Measurements from ENCODE around the gene OLFM2.

The OLFM2 gene

GRCh38 chr19:9912551-9913236 lies 23.6 kb downstream of the OLFM2 start:
- Histone ChIP-seq H3K4me3 (replicated peaks; ENCODE audit: insufficient read depth, low read length) (no peak overlapping the region), H3K27ac (replicated peaks) (no peak overlapping the region), H3K27me3 (ENCODE audit: insufficient read depth, poor library complexity, severe bottlenecking) (peaks cover 31% of the 10 kb centered on the region)
- DNase-seq (ENCODE audit: low read depth in 1 of 2, low spot score in 1 of 2) = no peak
- TF ChIP-seq, protein P1, sequence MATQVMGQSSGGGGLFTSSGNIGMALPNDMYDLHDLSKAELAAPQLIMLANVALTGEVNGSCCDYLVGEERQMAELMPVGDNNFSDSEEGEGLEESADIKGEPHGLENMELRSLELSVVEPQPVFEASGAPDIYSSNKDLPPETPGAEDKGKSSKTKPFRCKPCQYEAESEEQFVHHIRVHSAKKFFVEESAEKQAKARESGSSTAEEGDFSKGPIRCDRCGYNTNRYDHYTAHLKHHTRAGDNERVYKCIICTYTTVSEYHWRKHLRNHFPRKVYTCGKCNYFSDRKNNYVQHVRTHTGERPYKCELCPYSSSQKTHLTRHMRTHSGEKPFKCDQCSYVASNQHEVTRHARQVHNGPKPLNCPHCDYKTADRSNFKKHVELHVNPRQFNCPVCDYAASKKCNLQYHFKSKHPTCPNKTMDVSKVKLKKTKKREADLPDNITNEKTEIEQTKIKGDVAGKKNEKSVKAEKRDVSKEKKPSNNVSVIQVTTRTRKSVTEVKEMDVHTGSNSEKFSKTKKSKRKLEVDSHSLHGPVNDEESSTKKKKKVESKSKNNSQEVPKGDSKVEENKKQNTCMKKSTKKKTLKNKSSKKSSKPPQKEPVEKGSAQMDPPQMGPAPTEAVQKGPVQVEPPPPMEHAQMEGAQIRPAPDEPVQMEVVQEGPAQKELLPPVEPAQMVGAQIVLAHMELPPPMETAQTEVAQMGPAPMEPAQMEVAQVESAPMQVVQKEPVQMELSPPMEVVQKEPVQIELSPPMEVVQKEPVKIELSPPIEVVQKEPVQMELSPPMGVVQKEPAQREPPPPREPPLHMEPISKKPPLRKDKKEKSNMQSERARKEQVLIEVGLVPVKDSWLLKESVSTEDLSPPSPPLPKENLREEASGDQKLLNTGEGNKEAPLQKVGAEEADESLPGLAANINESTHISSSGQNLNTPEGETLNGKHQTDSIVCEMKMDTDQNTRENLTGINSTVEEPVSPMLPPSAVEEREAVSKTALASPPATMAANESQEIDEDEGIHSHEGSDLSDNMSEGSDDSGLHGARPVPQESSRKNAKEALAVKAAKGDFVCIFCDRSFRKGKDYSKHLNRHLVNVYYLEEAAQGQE (IDR thresholded peaks at IDR 0.05; ENCODE audit: insufficient replicate concordance, low read depth) = no peak
- no peak for TF ChIP-seq GABPA (IDR thresholded peaks at IDR 0.05; ENCODE audit: low read depth)
- no peak for TF ChIP-seq POLR2AphosphoS5 (IDR thresholded peaks at IDR 0.05; ENCODE audit: low read depth)
- no peak for TF ChIP-seq SPI1 (IDR thresholded peaks at IDR 0.05; ENCODE audit: borderline replicate concordance, low read depth)
- TF ChIP-seq CTCF (IDR thresholded peaks at IDR 0.05; ENCODE audit: insufficient read depth, low read length) = no peak

DNA sequence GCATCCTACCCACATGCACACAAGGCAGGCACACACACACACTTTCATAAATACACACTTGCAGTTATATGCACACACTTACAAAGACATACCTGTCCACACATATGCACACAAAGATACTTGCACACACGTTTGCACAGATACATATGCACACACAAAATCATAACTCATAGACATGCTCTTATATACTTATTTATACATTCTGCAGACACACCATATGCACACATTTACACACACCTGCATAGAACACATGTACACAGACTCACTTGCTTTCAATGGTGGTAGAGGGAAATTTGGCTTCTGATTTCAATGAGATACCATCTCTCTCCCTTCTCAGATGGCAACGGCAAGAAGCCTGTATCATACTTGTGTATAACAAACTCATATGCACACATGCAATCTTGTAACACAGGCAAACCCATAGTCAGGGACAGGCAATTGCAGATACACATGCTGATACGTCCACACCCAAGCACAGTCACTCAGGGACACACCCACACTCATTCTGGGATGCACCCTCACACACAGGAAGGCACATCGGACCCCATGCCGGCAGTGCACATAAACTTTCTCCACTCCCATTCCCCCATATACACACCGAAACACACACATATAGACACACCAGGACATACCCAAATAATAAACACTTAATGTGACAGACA lies 24.7 kb downstream of the OLFM2 start:
- H3K27ac ChIP-seq (replicated peaks) = no peak overlapping the region
- H3K27me3 ChIP-seq (ENCODE audit: insufficient read depth, poor library complexity, severe bottlenecking) = peaks cover 31% of the 10 kb centered on the region
- TF ChIP-seq POLR2AphosphoS5 (IDR thresholded peaks at IDR 0.05; ENCODE audit: low read depth) (no peak), GABPA (IDR thresholded peaks at IDR 0.05; ENCODE audit: low read depth) (no peak), SPI1 (IDR thresholded peaks at IDR 0.05; ENCODE audit: borderline replicate concordance, low read depth) (no peak), CTCF (IDR thresholded peaks at IDR 0.05; ENCODE audit: insufficient read depth, low read length) (no peak)
- TF ChIP-seq, protein P1 (IDR thresholded peaks at IDR 0.05; ENCODE audit: insufficient replicate concordance, low read depth) = no peak
- no peak overlapping the region for H3K4me3 ChIP-seq (replicated peaks; ENCODE audit: insufficient read depth, low read length)
- DNase-seq (ENCODE audit: low read depth in 1 of 2, low spot score in 1 of 2) = no peak

- Histone ChIP-seq H3K27me3 (ENCODE audit: insufficient read depth, poor library complexity, severe bottlenecking) (peaks cover 31% of the 10 kb centered on the region), H3K4me3 (replicated peaks; ENCODE audit: insufficient read depth, low read length) (no peak overlapping the region), H3K27ac (replicated peaks) (no peak overlapping the region)
- DNase-seq (ENCODE audit: low read depth in 1 of 2, low spot score in 1 of 2) = no peak
- TF ChIP-seq GABPA (IDR thresholded peaks at IDR 0.05; ENCODE audit: low read depth) (no peak), SPI1 (IDR thresholded peaks at IDR 0.05; ENCODE audit: borderline replicate concordance, low read depth) (no peak), CTCF (IDR thresholded peaks at IDR 0.05; ENCODE audit: insufficient read depth, low read length) (no peak), POLR2AphosphoS5 (IDR thresholded peaks at IDR 0.05; ENCODE audit: low read depth) (no peak)
- TF ChIP-seq, protein P1 (IDR thresholded peaks at IDR 0.05; ENCODE audit: insufficient replicate concordance, low read depth) = no peak
Measured at GRCh38 chr19:9910625-9911024, 25.7 kb downstream of the OLFM2 start.
